NCI-H2029 treated with DMSO at 0.1 percent for 48 hours (cell line): ENCODE results near the gene LONRF2.
A peak's percentile ranks its signal among the peaks of the same experiment; 100 is the strongest.

ENCODE experiments used
- DNase-seq: peaks from one replicate; lab custom pipeline; 2025; lab: John Stamatoyannopoulos, UW

The LONRF2 gene

DNA sequence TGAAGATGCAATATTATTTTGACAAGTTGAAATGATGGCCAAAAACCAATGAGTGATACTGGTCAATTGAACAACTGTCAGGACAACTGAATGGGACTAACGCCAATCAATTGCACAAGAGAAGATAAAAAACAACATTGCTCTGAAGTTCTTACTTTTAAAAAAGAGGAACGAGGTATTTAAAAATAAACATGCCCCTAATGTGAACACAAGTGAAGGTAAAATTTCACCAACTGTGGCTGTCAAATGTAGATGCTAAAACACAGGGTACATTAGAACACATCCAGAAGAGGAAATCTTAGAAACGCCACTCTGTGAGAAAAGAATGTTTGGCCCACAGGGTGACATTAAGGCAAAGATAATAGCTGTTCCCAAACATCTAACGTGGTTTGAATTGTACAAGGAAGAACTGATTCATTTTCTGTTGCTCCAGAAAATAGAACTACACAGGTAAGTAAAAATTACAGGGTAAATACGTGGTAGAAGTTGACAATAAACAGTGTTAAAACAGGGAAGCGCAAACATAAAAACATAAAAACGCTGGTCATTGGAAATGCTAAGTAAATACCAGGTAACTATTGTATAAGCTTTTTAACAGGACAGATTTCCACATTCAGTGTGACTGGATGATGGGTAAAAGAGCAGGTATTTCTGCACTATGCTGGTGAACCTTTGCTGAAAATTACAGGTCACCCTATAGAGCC lies 20.3 kb downstream of the LONRF2 start:
- DNase-seq, result no peak

DNA sequence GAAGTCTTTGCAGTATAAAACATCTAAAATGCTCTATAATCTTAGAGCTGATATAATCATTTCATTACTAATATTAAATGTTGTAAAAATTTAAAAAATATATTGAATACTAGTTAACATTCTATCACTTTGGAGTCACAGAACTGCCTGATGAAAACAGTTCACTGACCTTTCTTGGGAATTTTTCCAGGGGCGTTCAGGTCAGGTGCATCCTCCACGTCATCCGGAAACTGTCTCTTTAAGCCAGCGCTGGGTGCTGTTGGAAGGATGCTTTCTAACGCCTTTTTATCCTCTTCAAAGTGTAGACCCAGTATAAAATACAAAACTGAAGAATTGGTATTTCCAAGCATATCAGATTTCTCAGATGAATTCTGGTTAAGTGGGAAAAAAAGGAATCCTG lies 22.8 kb downstream of the LONRF2 start:
- DNase-seq, result no peak

DNA sequence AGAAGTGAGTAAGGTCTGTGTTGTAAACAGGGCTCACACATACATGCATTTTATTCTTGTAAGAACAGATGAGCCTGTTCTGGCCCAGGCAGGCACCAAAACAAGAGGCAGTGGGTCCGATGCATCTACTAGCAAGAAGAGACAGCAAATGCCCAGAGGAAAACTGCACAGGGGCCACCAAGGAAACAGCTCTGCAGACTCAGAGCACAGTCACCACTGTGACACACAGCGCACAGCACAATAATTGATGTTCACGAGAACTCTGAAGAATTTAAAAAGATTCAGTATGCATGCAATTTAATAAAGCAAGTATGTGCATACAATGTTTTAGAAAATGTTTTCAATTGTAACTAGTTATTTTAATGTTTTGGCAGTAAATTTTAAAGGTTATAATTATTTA lies 24.8 kb downstream of the LONRF2 start:
- no peak for DNase-seq

DNA sequence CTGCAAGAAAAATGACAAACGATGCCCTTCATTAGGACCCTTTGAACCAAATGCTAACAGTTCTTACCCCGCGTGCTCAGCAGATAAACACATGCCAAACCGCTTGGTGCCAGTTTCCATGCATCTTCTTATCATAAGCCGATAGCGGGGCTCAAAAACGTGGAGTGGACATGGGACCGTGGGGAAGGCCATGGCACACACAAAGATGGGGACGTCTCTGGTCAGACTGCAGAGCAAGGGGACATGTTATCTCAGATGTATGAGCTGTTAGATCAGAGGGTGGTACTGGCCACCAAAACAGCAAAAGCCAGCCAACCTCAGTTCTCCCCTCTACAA lies 28.2 kb downstream of the LONRF2 start:
- DNase-seq, result no peak

DNA sequence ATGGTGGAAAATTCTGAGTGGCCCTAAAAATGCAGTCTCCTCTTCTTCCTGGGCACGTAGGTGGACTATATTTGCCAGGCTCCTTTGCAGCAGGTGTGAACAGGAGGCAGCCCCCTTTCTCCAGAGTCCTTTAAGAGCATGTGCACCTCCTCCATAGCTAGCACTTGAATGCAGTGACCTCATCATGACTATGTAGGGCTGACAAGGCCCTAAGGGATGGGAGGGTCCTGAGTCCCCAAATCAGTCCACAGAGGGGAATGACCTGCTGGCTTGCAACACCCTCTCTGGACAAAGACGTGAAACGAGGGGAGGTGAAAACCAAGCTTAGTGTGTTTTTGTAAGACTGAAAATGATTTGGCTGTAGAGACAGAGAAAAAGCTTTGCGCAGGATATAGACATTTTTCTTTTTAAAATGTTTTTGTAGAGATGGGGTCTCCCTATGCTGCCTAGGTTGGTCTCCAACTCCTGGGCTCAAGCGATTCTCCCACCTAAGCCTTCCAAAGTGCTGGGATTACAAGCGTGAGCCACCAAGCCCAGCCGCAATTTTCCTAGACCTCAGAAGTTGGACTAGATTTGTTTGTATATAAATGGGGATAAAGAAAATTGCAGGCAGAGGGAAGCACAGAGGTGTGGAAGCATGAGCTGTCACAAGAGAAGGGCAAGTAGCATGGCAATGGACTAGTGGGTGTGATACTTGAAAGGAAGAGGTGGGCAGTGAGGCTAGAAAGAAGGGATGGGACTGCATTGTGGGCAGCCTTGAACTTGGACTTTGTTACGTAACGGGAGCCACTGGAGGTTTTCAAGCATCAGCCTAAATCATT lies 28.8 kb downstream of the LONRF2 start:
- no peak for DNase-seq

DNA sequence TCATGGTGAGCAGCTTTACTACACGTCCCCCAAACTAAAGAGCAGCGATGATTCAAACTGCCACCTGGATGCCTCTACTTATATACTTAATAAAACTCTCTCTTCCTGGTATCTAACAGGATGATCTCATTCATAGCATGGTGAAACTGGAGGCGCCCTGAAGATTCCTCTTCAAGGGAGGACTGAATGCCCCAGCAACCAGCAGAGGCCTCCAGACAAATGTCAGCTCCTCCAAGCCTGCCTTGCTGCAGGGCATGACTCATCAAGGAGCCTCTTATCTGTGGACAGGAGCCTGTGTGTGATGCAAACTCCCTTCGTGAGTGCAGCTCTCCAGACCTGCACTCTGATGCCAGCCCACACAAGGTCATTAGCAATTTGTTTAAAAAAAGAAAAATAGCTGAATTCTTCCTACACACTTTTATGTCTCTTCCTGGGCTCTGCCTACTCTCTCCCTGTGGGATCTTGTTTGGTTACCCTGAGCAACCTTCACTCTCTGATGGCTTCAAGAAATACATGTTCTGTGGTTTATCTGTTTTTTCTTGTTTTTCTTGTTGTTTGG lies 30.2 kb downstream of the LONRF2 start:
- DNase-seq, result peak; percentile 55

DNA sequence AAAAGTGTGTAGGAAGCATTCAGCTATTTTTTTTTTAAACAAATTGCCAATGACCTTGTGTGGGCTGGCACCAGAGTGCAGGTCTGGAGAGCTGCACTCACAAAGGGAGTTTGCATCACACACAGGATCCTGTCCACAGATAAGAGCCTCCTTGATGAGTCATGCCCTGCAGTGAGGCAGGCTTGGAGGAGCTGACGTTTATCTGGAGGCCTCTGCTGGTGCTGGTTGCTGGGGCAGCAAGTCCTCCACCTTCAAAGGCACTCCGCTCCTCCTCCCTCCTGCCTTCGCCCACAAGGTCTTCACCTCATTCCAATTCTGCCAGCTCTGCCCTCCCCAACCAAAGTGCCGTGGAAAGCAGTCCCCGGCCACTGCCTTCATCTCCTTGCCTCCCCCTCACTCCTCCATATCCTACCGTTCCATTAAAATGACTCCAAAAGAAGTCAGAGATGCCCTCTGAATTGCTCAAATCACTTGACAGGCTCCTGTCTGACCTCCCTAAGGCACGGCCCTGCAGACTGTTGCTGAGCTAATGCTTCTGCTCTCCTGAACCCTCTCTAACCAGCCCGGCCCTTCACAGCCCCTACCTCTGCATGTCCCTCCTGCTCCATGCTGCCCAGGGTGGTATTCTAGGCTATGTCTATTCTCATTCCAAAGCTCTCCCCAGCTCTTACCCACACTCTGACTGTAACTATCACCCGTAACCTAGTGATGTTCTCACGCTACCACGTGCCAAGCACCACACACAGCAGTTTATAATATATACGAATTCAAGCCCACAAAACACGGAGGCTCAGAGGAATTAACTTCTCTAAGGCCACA lies 30.9 kb downstream of the LONRF2 start:
- DNase-seq, result peak; percentile 72

DNA sequence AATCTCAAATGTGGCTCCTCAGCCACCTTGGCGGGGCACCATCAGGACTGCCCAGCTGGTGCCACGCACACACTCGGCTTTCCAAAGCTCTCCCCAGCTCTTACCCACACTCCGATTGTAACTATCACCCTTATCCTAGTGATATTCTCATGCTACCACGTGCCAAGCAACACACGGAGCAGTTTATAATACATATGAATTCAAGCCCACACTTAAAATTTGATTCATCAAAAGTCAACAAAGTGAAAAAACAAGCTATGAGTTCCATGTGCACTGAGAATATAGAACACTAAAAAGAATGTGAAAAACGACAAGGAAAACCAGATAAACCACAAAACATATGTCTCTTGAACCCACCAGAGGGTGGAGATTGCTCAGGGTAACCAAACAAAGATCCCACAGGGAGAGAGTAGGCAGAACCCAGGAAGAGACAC lies 31.6 kb downstream of the LONRF2 start:
- DNase-seq, result no peak

DNA sequence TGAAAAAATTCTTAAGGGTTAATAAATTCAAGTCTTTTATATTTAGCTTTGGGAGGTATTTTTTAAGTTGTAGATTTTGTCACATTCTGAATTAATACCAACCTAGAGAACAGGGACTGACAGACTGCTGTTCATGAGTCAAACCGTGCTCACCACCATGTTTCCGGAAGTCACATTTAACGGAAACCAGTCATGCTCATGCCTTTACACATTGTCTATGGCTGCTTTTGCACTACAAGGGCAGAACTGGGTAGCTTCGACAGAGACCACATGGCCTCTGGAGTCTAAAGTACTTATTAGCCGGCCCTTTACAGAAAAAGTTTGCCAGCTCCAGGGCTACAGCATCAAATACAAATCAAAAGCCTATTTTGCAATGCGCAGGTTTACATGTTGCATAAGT lies 33.3 kb downstream of the LONRF2 start:
- no peak for DNase-seq

DNA sequence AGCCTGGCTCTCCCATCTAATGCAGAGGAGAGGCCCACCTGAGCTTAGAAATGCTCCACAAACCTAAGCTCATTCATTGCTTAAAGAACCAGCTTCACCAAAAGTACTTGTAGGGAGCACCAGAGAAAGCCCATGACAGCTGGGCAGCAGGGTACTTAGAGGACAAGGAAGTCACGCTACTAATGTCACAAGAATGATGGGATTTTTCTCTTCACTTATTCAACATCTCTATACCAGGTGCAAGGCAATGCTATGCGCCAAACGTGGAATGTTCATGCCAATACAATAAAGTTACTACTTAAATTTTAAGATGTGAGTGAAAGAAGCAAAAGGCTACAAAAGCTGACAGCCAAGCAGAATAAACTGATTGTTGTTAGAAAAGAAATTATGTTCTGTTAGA lies 36.0 kb downstream of the LONRF2 start:
- DNase-seq, result no peak

DNA sequence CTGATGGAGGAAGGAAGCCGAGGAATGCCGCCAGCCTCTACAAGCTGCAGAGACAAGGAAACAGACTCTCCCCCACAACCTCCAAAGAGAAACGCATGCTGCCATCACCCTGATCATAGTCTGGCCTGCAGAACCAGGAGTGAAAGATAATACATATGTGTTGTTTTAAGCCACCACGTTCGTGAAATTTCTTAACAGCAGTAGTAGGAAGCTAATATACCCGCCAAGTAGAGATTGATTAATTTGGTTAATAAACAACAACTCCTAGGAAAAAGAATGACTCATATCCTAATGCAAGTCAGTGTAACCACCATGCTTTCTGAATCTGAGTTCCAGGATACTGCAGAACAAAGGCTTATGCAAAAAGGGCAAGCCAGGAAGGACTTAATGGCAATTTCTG lies 36.6 kb downstream of the LONRF2 start:
- no peak for DNase-seq

DNA sequence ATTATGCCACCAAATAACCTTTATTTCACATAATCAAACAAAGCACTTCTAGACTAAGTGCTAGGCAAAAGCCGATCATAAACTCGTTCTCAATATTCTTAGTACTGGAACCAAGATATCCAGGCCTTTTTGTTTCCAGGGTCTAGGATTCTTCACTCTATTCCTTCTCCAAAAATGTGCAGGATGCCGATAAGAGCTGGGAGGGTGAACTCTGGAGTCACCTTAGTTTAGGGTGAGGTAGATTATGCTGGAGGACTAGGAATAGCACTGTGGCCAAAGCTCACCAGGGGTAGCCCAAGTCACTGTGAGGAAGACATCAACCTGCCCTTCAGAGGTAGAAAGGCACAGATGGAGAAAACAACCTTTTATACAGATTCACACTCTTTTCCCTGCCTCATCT lies 37.3 kb downstream of the LONRF2 start:
- DNase-seq, result no peak

DNA sequence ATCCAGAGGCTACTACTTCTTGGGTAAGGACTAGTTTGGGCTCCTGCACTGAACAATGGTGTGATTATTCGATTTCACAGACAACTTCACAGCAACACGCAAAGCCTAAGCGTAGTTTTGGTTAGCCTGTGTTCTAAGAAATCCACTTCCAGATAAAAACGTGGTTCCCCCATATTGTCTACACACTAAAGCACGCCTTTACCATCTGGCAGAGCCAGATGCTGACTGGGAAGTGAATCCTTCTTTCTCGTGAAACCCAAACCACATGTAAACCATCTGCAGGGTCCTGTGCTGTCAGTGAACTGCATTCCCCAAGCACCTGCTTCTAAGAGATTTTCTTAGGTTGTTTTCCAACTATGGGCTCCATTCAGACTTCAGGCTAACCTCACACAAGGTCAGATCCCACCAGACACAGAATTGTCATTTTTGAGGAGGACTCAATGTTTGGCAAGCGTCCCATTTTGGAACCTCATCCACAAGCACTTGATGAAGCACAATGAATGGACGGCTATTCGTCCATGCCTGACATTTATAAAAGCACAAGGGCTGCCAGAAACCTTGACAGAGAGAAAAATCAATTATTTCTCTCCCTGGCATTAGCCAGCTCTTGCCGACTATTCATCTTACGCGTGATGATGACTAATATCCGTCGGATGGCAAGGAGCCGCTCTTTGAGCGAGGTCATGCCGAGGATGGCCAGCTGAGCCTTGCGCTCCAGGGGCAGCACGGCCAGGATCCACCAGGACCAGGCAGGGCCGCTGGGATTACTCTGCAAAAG lies 38.4 kb downstream of the LONRF2 start:
- DNase-seq, result no peak

DNA sequence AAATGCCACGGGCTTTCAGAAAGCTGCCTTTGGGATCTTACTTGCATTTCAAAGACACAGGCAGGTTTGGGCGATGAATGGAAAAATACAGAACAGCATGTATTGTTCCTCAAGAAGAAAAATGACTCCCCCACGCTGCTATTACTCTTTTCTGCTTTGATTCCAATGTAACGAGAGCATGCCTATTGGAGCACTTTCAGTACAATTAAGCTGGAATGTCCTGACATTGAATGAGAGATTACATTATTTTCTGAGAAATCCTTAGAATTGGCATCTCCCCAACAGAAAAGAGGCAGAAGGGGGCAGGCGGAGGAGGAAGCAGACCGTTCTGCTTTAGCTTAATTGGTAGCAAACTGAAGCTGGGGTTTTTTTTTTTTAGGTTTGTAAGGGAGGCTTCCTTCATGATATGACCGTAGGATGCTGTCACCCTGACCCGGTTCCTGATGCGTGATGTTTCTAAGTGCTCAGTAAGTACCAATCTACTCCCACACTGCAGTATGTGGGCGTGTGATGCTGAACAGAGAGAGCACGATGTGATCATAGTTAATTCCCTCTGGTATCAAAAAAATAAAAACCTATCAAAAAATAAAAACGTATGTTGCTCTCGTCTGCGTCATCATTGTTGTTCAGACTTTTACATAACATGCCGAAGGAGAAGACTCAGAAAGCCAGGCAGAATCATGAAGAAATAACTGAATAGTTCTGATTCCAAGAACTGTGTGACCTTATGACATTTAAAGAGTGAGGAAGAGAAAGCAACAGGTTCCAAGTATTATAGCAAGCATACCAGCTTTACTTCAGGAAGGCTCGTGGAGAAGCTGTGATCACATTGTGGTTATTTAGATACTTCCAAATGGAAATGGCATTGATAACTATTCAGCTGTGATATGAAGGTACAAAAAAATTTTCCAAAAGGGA lies 40.5 kb downstream of the LONRF2 start:
- no peak for DNase-seq

DNA sequence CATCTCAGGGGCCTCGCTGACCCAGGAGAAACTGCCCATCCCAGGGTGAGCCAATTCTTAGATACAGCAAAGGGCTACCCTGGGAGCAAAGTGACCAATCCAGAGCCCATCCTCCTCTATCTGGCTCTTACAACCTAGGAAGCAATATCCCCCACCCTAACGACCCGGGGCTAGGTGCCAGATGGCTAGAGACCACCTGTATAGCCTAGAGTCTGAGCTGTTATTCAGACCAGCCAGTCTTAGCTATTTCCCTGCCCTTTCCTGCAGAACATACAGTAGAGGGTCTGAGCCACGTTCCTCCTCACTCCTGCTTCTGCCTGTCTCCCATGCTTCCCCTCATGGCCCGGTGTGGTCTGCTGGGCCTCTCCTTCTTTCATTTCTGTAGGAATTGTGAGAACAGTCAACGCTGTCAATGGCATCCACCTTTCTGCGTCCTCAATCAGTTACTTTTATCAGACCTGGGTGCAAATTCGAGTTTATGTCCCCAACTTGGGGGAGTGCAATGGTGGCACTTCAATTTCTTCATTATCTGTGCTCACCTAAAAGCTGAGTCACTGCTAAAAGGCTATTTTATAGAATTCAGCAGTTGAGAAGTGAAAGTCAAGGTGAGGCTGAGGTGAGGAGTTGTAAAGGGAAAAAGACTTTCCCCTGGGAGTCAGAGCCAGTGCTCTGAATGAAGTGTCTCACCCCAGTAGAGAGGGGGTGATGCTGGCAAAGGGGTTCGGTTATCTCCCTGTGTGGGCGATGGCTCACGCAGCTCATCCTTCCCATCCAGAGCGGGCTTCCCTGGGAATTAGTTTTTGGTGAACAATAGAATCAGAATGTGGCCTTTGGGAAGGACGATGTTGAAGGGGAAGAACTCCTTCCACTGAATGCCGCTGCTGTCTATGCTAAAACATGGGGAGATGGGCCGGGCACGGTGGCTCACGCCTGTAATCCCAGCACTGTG lies 42.4 kb downstream of the LONRF2 start:
- no peak for DNase-seq

DNA sequence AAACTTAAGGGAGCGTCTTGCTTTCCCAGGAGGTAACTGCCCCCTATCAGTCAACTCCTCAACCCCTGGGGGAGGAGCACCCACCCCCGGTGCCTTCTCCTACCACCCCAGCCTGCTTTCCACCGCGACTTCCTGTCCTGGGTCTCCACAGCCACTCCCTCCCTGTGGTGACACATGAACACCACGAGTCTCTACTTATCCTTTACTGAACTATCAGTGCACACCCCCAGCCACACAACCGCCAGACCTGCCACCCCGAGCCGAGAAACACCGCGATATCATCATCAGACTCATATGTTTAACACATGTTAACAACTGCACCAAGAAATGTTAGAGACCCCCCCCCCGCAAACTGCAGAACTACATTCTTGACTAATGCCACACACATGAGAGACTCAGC lies 43.3 kb downstream of the LONRF2 start:
- no peak for DNase-seq

DNA sequence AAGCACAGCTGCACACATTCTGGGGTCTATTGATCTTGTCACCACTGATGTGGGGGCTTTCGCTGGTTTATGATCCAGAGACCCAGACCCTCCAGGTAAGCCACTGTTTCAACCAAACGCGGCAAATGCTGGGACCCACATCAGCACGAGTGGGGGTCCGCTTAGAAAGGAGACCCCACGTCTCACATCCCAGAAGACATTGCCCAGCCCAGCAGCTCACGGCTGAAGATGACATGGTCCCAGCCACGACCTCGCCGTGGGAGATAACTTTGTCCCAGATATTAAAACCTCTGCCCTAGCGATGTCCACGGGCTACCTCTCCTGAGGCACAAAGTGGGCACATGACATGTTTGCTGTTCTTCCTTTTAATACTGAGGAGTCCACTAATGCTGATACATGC lies 43.8 kb downstream of the LONRF2 start:
- no peak for DNase-seq

DNA sequence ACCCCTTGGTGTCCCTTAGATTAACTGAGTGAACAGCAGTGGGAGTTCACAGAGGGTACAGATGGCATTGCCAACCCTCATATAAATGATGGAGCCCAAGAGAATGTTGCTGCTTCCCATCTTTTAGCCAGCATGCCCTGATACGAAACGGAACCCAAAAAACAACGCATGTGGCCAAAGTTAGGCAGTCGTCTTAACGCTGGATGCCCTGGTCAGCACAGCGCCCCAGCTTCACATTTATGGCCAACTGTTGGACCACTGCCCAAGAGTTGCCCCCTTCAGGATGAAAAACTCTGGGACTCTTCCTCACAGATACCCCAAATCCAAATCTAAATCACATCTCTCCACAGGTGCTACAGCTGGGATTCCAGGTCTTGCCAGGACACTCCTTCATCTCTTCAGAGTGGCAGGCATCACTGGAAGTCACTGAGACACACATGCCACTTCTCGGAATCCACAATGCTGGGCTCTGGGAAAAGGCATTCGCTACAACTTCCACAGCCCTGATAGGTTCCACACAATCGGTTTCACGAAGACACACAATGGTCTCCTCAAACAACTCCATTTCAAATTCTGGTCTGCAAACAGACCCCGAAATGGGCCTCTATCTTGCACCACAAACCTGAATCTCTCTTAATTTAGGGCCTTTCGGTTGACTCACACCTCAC lies 44.6 kb downstream of the LONRF2 start:
- no peak for DNase-seq

DNA sequence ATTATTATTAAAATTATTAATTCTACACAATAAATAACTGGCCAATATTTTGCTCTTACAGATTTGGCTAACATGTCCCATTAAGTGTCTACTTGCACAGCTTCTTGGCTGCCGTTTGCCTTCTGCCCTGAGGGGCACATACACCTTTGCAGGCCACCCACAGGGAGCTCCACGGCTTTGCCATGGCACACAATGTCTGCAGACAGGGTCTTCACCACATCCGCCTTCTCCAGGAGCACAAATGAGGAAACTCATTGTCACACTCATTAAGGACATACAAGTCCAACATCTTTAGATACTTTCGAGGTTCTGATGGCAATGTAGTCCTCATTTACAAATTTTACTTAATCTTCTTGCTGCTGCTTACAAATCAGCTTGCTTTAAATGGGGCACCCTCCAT lies 45.6 kb downstream of the LONRF2 start:
- no peak for DNase-seq
